ENCODE measurements around the gene SHISA6.

The SHISA6 gene

DNA sequence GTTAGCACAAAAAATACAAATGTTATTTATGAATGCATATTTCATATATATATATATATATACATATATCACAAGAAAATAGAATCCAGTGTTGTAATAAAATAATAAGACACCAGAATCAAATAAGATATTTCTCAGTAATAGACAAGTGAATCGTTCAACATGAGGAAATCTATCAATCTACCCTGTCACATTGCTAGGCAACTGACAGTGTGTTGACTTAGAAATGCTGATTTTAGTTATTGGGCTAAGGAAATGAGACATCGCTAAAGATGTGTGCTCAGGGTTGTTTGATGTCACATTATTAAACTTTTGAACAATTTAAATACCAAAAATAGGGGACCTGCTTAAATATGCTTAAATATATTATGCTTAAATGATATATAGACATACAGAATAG lies 307.4 kb downstream of the SHISA6 start:
- TF ChIP-seq, protein P1, sequence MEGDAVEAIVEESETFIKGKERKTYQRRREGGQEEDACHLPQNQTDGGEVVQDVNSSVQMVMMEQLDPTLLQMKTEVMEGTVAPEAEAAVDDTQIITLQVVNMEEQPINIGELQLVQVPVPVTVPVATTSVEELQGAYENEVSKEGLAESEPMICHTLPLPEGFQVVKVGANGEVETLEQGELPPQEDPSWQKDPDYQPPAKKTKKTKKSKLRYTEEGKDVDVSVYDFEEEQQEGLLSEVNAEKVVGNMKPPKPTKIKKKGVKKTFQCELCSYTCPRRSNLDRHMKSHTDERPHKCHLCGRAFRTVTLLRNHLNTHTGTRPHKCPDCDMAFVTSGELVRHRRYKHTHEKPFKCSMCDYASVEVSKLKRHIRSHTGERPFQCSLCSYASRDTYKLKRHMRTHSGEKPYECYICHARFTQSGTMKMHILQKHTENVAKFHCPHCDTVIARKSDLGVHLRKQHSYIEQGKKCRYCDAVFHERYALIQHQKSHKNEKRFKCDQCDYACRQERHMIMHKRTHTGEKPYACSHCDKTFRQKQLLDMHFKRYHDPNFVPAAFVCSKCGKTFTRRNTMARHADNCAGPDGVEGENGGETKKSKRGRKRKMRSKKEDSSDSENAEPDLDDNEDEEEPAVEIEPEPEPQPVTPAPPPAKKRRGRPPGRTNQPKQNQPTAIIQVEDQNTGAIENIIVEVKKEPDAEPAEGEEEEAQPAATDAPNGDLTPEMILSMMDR (IDR thresholded peaks at IDR 0.05; ENCODE audit: poor library complexity, severe bottlenecking): no peak
- Histone ChIP-seq H3K9me3 (ENCODE audit: severe bottlenecking) (peaks cover 2% of the 10 kb centered on the region), H3K4me1 (ENCODE audit: insufficient read depth, poor library complexity, severe bottlenecking) (no peaks in the 10 kb centered on the region), H3K27me3 (ENCODE audit: insufficient read depth, poor library complexity, severe bottlenecking) (no peaks in the 10 kb centered on the region), H3K4me3 (ENCODE audit: severe bottlenecking) (no peak overlapping the region), H3K27ac (ENCODE audit: poor library complexity, severe bottlenecking) (no peak overlapping the region), H3K36me3 (ENCODE audit: low read depth) (no peaks in the 10 kb centered on the region)
- no peak for ATAC-seq (ENCODE audit: low read depth)
- no peak for DNase-seq (ENCODE audit: low spot score)

DNA sequence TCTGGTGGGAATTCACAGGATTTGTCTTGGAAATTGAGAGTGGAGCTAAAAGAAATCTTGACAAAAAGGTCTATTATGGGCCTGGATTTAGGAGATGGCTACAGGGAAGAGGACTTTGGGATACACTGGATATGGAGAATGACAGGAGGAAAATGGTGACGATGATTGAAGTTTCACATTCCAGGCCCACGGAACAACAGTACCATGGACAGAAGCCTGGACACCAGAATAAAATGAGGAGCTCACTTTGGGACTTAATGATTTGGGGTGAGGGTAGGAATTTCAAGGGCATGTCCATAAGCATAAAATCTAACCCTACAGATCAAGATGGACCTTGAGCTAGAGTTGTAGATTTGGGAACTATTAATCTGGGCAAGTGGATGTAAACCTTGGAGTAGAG lies 309.4 kb downstream of the SHISA6 start:
- Histone ChIP-seq H3K27me3 (ENCODE audit: insufficient read depth, poor library complexity, severe bottlenecking) (no peaks in the 10 kb centered on the region), H3K27ac (ENCODE audit: poor library complexity, severe bottlenecking) (no peak overlapping the region), H3K4me1 (ENCODE audit: insufficient read depth, poor library complexity, severe bottlenecking) (no peaks in the 10 kb centered on the region), H3K9me3 (ENCODE audit: severe bottlenecking) (peaks cover 2% of the 10 kb centered on the region), H3K4me3 (ENCODE audit: severe bottlenecking) (no peak overlapping the region), H3K36me3 (ENCODE audit: low read depth) (no peaks in the 10 kb centered on the region)
- ATAC-seq (ENCODE audit: low read depth) (no peak), DNase-seq (ENCODE audit: low spot score) (no peak)
- TF ChIP-seq, protein P1 (IDR thresholded peaks at IDR 0.05; ENCODE audit: poor library complexity, severe bottlenecking): no peak

DNA sequence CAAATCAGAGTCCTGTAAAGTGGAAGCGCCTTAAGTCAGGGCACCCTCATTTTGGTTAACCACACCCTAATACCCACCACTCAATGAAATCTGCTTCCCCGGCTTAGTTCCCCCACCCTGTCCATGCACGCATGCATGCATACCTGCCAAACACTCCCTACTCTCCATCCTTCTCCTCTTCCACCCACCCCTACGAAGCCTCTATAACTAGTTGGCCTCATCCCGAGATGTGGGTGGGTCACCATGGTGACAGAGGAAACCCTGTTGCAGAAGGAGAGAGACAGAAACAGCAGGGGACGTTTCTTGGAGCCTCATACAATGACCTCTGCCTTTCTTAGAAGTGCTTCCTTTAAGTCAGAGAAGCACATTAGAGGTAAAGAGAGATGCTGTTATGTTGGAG lies 310.4 kb downstream of the SHISA6 start:
- ATAC-seq (ENCODE audit: low read depth): no peak

DNA sequence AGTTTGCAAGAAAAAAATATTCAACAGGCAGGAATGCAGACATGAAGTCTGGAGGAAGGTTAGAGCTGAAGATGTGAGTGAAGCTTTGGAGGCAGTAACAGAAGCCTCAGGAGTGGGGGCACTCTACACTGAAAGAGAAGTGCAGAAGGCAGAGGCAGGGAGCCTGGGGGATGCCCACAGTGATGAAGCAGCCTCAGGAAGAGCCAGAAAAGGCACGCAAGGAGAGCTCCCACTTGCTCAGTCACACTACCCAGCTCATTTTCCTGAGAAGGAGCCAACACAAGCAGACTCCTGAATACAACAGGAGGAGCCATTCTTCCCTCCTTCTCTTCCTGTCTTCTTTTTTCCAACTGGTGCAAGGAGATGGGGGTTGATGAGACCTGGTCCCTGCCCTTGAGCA lies 312.1 kb downstream of the SHISA6 start:
- Histone ChIP-seq H3K27ac (ENCODE audit: poor library complexity, severe bottlenecking) (no peak overlapping the region), H3K36me3 (ENCODE audit: low read depth) (no peaks in the 10 kb centered on the region), H3K27me3 (ENCODE audit: insufficient read depth, poor library complexity, severe bottlenecking) (no peaks in the 10 kb centered on the region), H3K4me1 (ENCODE audit: insufficient read depth, poor library complexity, severe bottlenecking) (no peaks in the 10 kb centered on the region), H3K4me3 (ENCODE audit: severe bottlenecking) (no peak overlapping the region), H3K9me3 (ENCODE audit: severe bottlenecking) (peaks cover 2% of the 10 kb centered on the region)
- TF ChIP-seq, protein P1 (IDR thresholded peaks at IDR 0.05; ENCODE audit: poor library complexity, severe bottlenecking): no peak
- ATAC-seq (ENCODE audit: low read depth) (no peak), DNase-seq (ENCODE audit: low spot score) (no peak)

More for the DNA sequence above, 310.4 kb downstream of the SHISA6 start:
- Histone ChIP-seq H3K36me3 (ENCODE audit: low read depth) (no peaks in the 10 kb centered on the region), H3K27me3 (ENCODE audit: insufficient read depth, poor library complexity, severe bottlenecking) (no peaks in the 10 kb centered on the region), H3K4me3 (ENCODE audit: severe bottlenecking) (no peak overlapping the region), H3K9me3 (ENCODE audit: severe bottlenecking) (peaks cover 2% of the 10 kb centered on the region), H3K27ac (ENCODE audit: poor library complexity, severe bottlenecking) (no peak overlapping the region), H3K4me1 (ENCODE audit: insufficient read depth, poor library complexity, severe bottlenecking) (no peaks in the 10 kb centered on the region)
- TF ChIP-seq, protein P1 (IDR thresholded peaks at IDR 0.05; ENCODE audit: poor library complexity, severe bottlenecking): no peak
- DNase-seq (ENCODE audit: low spot score): no peak

DNA sequence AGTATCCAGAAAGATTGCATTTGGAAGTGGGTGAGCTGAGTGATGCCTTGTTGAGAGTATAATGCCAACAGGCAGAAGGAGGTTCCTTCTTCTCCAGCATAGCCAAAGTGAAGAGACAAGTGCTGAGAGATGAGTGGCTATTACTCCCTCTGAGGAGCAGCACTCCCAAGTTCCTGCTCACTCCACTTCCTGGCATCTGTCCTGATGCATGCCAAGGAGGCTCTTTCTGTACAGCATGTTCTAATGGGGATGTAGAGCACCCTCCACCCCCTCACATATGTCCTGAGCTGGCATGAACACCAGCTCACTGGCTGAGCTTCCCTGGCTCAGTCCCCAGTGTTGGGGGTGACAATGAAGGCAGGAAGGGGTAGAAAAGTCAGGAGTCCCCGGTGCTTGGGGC lies 313.0 kb downstream of the SHISA6 start:
- no peak for ATAC-seq (ENCODE audit: low read depth)
- DNase-seq (ENCODE audit: low spot score): no peak
- H3K4me1 ChIP-seq (ENCODE audit: insufficient read depth, poor library complexity, severe bottlenecking): no peaks in the 10 kb centered on the region
- peaks cover 2% of the 10 kb centered on the region for H3K9me3 ChIP-seq (ENCODE audit: severe bottlenecking)
- TF ChIP-seq, protein P1 (IDR thresholded peaks at IDR 0.05; ENCODE audit: poor library complexity, severe bottlenecking): no peak
- H3K27me3 ChIP-seq (ENCODE audit: insufficient read depth, poor library complexity, severe bottlenecking): no peaks in the 10 kb centered on the region
- H3K36me3 ChIP-seq (ENCODE audit: low read depth): no peaks in the 10 kb centered on the region
- H3K4me3 ChIP-seq (ENCODE audit: severe bottlenecking): no peak overlapping the region
- H3K27ac ChIP-seq (ENCODE audit: poor library complexity, severe bottlenecking): no peak overlapping the region
